Endothelial cell of umbilical vein (primary cell): ENCODE results near the gene KIF21B. TPM values are rescaled to one million over a fixed set of nuclear protein-coding genes. Genes with fewer than 3 reads are reported as not detected.

Experiments
- BruUV-seq: library from RNA; stranded (reverse); fragments of 400-500 nt; replicated peaks from 2 replicates; lab custom pipeline; 2021; lab: Mats Ljungman, UMichigan
- CTCF ChIA-PET: fragments of 300-600, 350-600 bp; sonication (Branson Sonifier 250); formaldehyde crosslinking; loops from one replicate; lab custom pipeline; 2021; ENCODE audit warnings: antibody characterized with exemption, inconsistent platforms; lab: Charles Lee
- POLR2A ChIA-PET: fragments of 300-600, 350-600 bp; sonication (Branson Sonifier 250); formaldehyde crosslinking; loops from one replicate; lab custom pipeline; 2021; ENCODE audit warnings: antibody characterized with exemption, inconsistent platforms; lab: Charles Lee
- DNase-seq: peaks from one replicate; pipeline ENCODE4 v3.0.0-alpha.2; 2011; ENCODE audit warnings: low read depth, low spot score
- FAIRE-seq: peaks from 2 replicates; lab custom pipeline; 2011; peaks lifted over from hg19 to GRCh38; lab: Jason Lieb, UNC
- H2AFZ ChIP-seq: 2 replicates; pipeline ENCODE4 v1.6.0; 2012; ENCODE audit warnings: low read depth, low read length, control low read depth, inconsistent platforms
- H3K27ac ChIP-seq: 2 replicates; pipeline ENCODE4 v1.5.1; 2011; ENCODE audit warnings: low read depth, mild to moderate bottlenecking, control low read depth, low read length, moderate library complexity; ENCODE audit not compliant: insufficient read depth
- H3K27me3 ChIP-seq, 2 experiments: 2 replicates each; pipeline versions ENCODE4 v1.6.0 to v1.6.1; 2011; ENCODE audit warnings: low read length in 2 of 2, mixed read lengths in 1 of 2; ENCODE audit not compliant: control insufficient read depth in 2 of 2, insufficient read depth in 2 of 2
- H3K36me3 ChIP-seq, 2 experiments: 2 replicates in 1 of 2; 3 replicates in 1 of 2; pipeline ENCODE4 v1.5.1; 2011; ENCODE audit warnings: low read length in 2 of 2, mild to moderate bottlenecking in 1 of 2, moderate library complexity in 1 of 2; ENCODE audit not compliant: control insufficient read depth in 2 of 2, insufficient read depth in 2 of 2; ENCODE audit errors: extremely low read depth in 1 of 2
- H3K4me1 ChIP-seq: 3 replicates; pipeline ENCODE4 v1.5.1; 2011; ENCODE audit warnings: mild to moderate bottlenecking, low read length; ENCODE audit not compliant: control insufficient read depth, insufficient read depth; ENCODE audit errors: extremely low read depth
- H3K4me2 ChIP-seq: 2 replicates; pipeline ENCODE4 v1.6.1; 2011; ENCODE audit warnings: low read length, control low read depth, mixed read lengths; ENCODE audit not compliant: insufficient read depth
- H3K4me3 ChIP-seq, 3 experiments: fragments of 200-600 bp in 1 of 3; sonication (generic), shearing (Covaris generic) in 1 of 3; replicated peaks in 1 of 3; 2 replicates each; pipeline ENCODE4 v1.5.1; 2011 to 2016; ENCODE audit warnings: control low read depth in 3 of 3, low read length in 3 of 3, mild to moderate bottlenecking in 2 of 3, inconsistent platforms in 1 of 3, low read depth in 1 of 3, moderate library complexity in 1 of 3; ENCODE audit not compliant: insufficient read depth in 1 of 3
- H3K79me2 ChIP-seq: 2 replicates; pipeline ENCODE4 v1.6.0; 2012; ENCODE audit warnings: low read length, inconsistent platforms; ENCODE audit not compliant: control insufficient read depth, insufficient read depth
- H3K9ac ChIP-seq: replicated peaks from 2 replicates; pipeline ENCODE3; 2011; ENCODE audit warnings: low read length, control low read depth; ENCODE audit not compliant: insufficient read depth; ENCODE audit errors: extremely low read depth
- H3K9me1 ChIP-seq: replicated peaks from 3 replicates; pipeline ENCODE4 v1.6.0; 2011; ENCODE audit warnings: mild to moderate bottlenecking, low read length; ENCODE audit not compliant: control insufficient read depth, insufficient read depth; ENCODE audit errors: extremely low read depth
- H3K9me3 ChIP-seq: replicated peaks from 2 replicates; pipeline ENCODE4 v1.5.1; 2012; ENCODE audit warnings: low read length, inconsistent platforms; ENCODE audit not compliant: control insufficient read depth, insufficient read depth
- H4K20me1 ChIP-seq: replicated peaks from 2 replicates; pipeline ENCODE3; 2011; ENCODE audit warnings: mild to moderate bottlenecking, low read length; ENCODE audit not compliant: control insufficient read depth, insufficient read depth; ENCODE audit errors: extremely low read depth
- EZH2 ChIP-seq: IDR thresholded peaks from 2 replicates; pipeline ENCODE4 v1.6.1; 2012; ENCODE audit warnings: borderline replicate concordance, low read depth, mild to moderate bottlenecking, moderate library complexity, low read length, inconsistent platforms; ENCODE audit not compliant: severe bottlenecking
- FOS ChIP-seq: IDR thresholded peaks from 2 replicates; pipeline ENCODE4 v1.6.1; 2011; ENCODE audit warnings: mild to moderate bottlenecking, low read length, moderate library complexity, borderline replicate concordance; ENCODE audit not compliant: insufficient read depth
- GATA2 ChIP-seq: IDR thresholded peaks from 2 replicates; pipeline ENCODE4 v1.7.0; 2011; ENCODE audit warnings: low read depth, mild to moderate bottlenecking, moderate library complexity, mixed read lengths, low read length; ENCODE audit not compliant: insufficient read length, insufficient read depth
- JUN ChIP-seq: IDR thresholded peaks from 2 replicates; pipeline ENCODE4 v1.6.1; 2011; ENCODE audit warnings: borderline replicate concordance, low read depth; ENCODE audit not compliant: insufficient read length, insufficient read depth
- MAX ChIP-seq: IDR thresholded peaks from 2 replicates; pipeline ENCODE4 v1.6.1; 2011; ENCODE audit not compliant: insufficient read depth, insufficient read length
- MYC ChIP-seq: IDR thresholded peaks from one replicate; pipeline ENCODE4 v1.6.1; 2011; ENCODE audit warnings: mild to moderate bottlenecking, low read depth, low read length
- POLR2A ChIP-seq: IDR thresholded peaks from 2 replicates; pipeline ENCODE4 v1.6.1; 2012; ENCODE audit warnings: low read depth, mild to moderate bottlenecking, control low read depth, low read length
- POLR2AphosphoS5 ChIP-seq: IDR thresholded peaks from 2 replicates; pipeline ENCODE4 v1.6.1; 2012; ENCODE audit warnings: low read depth, mild to moderate bottlenecking, control low read depth, low read length, moderate library complexity; ENCODE audit not compliant: insufficient read depth
- dilution Hi-C: fragments of 300-500 bp; cut with MboI; formaldehyde crosslinking; loops from one replicate; pipeline ENCODE4 v1.15.0; 2019; ENCODE audit warnings: low sequenced_read_pairs; ENCODE audit not compliant: extremely low pct_ligation_motif_present
- intact Hi-C: fragments of 100-400 bp; cut with micrococcal nuclease; formaldehyde crosslinking; loops from one replicate; pipeline ENCODE4 v1.10.0; 2022
- polyA plus RNA-seq, 4 experiments: library from polyadenylated mRNA; depleted of rRNA in 3 of 4; stranded (reverse) in 3 of 4; unstranded in 1 of 4; fragments of >200 nt; gene quantifications; 2 replicates each; pipeline versions ENCODE4 v1.2.1 to v1.2.3, GENCODE V29; 2011 to 2012; ENCODE audit warnings: missing spikeins in 1 of 4
- total RNA-seq: library from RNA; stranded (reverse); gene quantifications from 2 replicates; pipeline ENCODE4 v1.2.3, GENCODE V29; 2021
- TF ChIP-seq, protein P1 (sequence below), 2 donors: IDR thresholded peaks; 1 replicate in 1 of 2; 2 replicates in 1 of 2; pipeline ENCODE4 v1.5.1; 2011; ENCODE audit warnings: low read length in 2 of 2, mild to moderate bottlenecking in 2 of 2, moderate library complexity in 2 of 2, control low read depth in 1 of 2, inconsistent platforms in 1 of 2, low read depth in 1 of 2; ENCODE audit not compliant: insufficient read depth in 1 of 2; ENCODE audit errors: extremely low read depth in 1 of 2

Gene KIF21B
- total and polyA plus RNA-seq, 2 donors (not counting 3 experiments of a cell fraction or from before 2014, with no cell fraction given): 1.9 to 4.4 TPM

DNA sequence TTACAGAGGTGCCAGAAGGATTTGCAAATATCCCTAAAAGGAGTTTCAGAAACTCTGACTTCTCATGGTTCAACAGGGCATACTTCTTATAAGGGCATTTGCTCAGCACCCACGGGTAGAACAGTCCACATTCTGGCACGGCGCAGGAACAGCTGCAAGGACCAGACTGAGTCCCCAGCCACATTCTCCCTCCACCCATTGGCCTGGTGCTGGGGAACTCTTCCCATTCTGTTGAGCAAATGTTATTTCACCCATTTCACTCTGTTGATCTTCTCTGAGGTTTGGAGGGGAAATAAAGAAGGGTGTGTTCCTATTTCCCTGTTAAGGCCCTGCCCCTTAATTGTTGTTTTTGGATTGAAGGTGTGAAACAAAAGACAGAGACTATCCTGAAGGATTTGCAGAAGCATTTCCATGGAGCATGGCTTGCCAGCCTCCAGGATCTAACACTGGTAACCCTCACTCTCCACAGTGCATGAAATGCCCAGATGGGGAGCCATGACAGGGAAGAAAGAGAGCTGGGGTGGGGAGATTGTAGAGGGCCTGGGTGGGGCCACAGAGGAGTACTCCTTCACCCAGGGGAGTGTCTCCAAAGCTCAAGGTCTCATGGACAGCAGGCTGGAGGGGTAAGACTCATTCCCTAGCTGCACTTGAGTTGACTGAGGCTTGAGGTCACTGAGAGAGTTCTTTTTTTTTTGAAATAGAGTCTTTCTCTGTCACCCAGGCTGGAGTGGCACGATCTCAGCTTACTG lies 93.8 kb downstream of the KIF21B start:
- Histone ChIP-seq H3K27me3 (peaks cover 0 to 9% of the 10 kb centered on the region in 2 experiments), H3K9me3 (no peaks in the 10 kb centered on the region), H3K4me3 (no peak overlapping the region), H3K27ac (no peak overlapping the region), H3K4me1 (no peaks in the 10 kb centered on the region), H3K4me2 (no peak overlapping the region), H4K20me1 (no peaks in the 10 kb centered on the region), H3K79me2 (no peaks in the 10 kb centered on the region), H3K9ac (no peak overlapping the region), H3K9me1 (no peaks in the 10 kb centered on the region), H3K36me3 (no peaks in the 10 kb centered on the region), H2AFZ (no peak overlapping the region)
- FAIRE-seq: no peak
- ChIA-PET CTCF (no interaction called here), POLR2A (no interaction called here)
- intact Hi-C loops (no loop called here), dilution Hi-C loops (no loop called here)
- TF ChIP-seq FOS (no peak), JUN (no peak), MAX (no peak), GATA2 (no peak), MYC (no peak), POLR2A (no peak), POLR2AphosphoS5 (no peak), EZH2 (no peak)
- TF ChIP-seq, protein P1, sequence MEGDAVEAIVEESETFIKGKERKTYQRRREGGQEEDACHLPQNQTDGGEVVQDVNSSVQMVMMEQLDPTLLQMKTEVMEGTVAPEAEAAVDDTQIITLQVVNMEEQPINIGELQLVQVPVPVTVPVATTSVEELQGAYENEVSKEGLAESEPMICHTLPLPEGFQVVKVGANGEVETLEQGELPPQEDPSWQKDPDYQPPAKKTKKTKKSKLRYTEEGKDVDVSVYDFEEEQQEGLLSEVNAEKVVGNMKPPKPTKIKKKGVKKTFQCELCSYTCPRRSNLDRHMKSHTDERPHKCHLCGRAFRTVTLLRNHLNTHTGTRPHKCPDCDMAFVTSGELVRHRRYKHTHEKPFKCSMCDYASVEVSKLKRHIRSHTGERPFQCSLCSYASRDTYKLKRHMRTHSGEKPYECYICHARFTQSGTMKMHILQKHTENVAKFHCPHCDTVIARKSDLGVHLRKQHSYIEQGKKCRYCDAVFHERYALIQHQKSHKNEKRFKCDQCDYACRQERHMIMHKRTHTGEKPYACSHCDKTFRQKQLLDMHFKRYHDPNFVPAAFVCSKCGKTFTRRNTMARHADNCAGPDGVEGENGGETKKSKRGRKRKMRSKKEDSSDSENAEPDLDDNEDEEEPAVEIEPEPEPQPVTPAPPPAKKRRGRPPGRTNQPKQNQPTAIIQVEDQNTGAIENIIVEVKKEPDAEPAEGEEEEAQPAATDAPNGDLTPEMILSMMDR (IDR thresholded peaks at IDR 0.05; ENCODE audit: extremely low read depth in 1 of 2, insufficient read depth in 1 of 2, low read depth in 1 of 2, low read length in 2 of 2): no peak
- BruUV-seq: no TSS peak
- no peak for DNase-seq
